ENCODE measurements around the gene ATP10A.
"Not testable (repeated sequence)": the region's sequence is repeated elsewhere in the genome, so short reads cannot be mapped to it uniquely, and the experiment has no call there.

The ATP10A gene

DNA sequence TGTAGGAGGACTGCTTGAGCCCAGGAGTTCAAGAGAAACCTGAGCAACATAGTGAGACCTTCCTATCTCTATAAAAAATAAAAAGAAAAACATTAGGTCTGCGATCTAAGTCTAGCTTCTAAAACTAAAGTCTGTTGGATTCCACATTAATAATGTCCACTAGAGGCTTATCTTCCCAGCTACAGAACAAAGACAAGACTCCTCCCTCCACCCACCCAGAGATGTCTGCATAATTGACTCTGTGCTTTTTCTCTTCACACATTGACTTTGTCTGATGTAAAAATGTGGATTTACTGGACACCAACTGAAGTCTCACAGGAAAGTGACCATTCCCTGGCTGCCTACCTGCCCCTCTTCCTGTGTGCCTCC is 91.8 kb downstream of the ATP10A start:
- DNase-seq, result no peak

DNA sequence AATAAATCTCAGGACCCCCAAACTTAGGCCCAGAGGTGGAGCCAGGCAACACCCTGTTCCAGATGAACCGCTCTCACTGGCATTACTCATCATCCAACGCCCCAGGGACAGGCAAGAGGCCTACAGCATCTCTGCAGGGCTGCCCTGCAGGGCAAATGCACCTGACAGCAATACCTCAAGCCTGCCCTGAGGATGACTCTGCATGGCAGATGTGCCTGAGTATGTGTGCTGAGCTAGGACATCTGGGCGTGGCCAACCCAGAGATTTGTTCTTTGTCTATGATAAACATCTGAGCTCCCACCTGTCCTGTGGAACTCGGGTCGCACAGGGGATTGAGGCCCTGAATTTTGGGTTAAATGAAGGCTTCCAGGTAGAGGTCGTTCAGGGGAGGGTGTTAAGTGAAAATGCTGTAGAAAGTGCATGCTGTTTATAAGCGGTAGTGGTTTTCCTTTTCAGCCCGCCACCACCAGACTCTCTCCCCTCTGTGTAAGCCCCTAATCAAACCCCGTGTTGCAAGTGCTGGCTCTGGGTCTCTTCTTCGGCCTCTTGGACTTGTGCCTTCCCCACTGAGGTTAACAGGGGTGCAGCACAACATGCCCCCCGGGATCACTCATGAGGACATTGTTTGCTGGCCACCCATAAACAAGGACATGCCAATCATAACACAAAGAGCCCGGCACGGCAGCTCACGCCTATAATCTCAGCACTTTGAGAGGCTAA is 92.3 kb downstream of the ATP10A start:
- no peak for DNase-seq

DNA sequence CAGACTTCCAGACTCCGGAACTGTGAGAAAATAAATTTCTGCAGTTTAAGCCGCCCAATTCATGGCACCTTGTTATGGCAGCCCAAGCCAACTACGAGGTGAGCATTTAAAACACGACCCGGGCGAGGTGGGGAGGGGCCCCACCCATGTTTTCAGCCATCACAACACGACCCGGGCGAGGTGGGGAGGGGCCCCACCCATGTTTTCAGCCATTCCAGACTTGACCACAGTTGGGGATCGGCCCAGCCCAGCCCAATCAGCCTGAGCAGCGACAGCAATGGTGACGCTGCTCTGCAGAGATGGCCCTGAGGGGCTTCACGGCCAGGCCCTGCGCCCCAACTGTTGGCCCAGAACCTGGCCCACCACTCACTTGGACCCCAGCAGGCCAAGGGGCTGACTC is 93.1 kb downstream of the ATP10A start:
- DNase-seq, result no peak

DNA sequence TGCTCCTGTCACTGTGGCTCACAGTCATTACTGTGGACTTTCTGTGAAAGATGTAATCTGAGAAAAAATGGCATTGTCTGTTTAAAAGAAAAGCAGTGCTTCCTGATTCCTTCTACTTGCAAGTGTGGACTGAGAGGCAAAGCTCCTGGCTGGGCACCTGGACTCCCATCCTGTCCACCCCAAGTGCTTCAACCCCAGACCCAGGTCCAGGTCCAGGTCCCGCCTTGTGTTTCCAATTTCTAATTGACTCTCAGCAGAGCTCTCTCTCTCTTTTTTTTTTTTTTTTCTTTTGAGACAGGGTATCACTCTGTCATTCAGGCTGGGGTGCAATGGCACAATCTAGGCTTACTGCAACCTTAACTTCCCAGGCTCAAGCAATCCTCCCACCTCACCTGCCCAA is 94.9 kb downstream of the ATP10A start:
- DNase-seq, result no peak

DNA sequence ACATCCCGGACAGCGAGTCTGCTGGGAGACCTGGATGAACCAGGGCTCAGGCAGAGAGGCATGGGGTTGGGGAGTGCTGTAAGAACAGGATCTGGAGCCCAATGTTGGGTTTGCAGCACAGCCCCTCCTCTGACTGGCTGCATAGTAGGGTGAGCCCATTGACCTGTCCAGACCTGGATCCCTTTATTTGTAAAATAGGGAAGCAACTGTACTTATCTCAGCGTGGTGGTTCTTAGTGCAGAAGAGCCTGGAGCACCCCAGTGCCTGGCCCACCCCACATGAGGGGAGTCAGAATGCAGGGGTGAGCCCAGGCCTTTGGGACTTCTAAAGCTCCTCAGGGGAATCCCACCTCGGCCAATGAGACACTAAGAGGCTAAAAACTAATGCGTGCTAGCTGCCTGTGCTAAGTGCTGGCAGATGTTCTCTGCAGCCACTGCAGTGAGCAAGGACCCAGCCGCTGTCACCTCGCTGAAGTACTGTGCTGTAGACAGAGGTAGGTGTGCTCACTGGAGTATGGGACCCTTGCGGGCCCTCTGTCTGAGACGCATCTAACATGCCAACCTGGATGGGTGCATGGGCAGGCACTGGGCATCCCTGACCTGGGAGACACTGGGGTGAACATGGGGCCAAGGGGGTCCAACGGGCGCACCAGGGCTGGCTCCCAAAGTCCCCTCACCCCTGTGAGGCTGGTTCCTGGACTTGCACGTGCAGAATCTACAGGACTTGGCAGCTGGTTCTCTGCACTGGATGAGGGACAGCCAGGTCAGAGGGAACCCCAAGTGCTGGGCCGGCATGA is 95.6 kb downstream of the ATP10A start:
- no peak for DNase-seq

DNA sequence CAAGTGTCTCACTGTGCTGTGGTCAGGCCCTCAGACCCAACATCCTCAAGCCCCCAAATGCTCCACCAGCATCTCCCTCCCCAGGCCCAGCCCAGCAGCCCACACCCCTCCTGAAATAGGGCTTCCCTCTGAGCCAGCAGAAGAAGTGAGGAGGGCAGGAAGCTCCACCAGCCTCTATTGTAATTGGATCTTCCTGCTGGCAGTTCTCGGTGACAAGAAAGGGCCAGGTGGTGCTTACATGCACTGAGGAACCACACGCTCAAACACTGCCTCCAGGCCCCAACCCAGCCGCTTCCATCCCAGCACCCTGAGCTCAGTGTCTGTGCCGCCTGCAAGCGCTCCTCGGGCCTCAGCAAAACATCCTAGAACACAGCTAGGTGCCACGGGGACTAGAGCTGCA is 96.7 kb downstream of the ATP10A start:
- no peak for DNase-seq

DNA sequence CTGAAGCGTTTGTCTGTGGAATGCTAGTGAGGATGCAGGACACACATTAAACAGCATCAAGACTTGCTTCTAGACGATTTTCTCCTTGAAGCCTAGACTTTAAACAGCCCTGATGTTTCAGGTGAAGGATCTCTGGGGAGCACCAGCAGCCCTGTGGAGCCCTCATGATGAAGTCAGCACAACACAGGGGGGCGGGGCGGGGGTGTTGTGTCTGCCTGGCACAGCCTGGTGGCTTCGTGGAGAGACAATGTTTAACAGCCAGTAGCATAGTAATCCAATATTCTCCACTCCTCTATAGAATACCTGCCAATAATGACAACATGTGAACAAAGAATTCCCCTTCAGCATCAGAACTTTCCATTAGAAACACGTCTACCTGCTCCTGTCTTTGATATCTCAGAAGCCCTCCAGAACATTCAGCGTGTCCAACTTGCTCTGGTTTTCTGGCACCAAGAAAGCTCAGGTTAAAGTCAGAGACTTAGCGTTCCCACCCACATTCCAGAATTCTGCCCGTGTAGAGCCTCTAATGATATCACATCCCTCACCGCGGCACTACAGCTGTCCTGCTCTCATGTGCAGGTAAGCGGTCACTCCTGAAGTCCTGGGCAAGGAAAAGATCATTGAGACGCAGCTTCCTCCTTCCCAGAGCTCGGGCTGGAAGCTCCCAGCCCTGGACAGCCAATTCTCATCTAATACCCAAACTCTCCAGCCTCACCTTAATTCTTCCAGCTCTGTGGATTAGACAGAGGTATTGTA is 98.0 kb downstream of the ATP10A start:
- DNase-seq, result no peak

DNA sequence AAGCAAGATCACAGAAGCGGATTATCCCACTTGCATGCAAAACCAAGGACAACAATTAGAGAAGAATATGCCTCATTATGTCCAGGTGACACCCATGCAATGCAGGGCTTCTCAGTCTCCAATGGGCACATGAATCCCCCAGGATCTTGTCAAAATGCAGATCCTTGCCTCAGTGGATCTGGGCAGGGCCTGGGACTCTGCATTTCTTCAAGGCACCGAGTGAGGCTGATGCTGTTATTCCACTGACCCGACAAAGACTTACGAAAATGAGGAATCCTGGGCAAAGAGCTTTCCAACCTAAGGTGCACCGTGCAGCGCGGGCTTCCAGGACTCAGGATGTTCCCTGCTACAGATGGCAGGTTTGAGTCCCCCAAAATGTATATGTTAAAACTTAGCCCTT is 99.2 kb downstream of the ATP10A start:
- no peak for DNase-seq

DNA sequence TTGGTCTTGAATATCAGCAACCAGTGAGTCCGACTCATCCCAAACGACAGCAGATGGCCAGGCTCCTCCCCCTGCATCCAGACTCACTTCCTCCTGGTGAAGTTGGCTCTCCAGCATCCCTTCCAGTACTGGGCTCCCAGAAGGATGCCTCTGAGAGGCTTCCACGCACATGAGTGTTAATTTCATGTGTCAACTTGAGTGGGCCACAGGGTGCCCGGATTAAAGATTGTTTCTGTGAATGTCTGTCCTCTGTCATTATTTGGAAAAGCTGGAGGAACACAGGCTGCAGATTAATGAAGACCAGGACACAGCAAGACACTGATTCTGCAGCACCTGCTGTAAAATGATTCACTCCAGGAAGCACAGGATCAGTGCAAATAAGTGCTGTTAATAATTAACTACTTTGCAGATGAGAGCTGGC is 99.8 kb downstream of the ATP10A start:
- no peak for DNase-seq

DNA sequence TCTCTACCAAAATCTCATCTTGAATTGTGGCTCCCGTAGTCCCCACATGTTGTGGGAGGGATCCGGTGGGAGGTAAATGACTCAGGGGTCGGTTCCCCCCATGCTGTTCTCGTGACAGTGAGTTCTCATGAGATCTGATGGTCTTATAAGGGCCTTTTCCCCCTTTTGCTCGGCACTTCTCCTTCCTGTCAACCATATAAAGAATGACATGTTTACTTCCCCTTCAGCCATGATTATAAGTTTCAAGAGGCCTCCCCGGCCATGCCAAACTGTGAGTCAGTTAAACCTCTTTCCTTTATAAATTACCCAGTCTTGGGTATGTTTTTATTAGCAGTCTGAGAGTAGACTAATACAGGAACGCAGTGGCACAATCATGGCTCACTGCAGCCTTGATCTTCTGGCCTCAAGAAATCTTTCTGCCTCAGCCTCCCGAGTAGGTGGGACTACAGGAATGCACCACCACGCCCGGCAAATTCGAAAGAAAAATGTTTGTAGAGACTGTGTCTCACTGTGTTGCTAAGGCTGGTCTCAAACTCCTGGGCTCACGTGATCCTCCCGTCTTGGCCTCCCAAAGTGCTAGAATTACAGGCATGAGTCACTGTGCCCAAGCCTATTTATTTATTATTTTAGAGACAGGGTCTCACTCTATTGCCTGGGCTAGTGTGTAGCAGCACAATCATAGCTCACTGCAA is 101.0 kb downstream of the ATP10A start:
- DNase-seq, result no peak

DNA sequence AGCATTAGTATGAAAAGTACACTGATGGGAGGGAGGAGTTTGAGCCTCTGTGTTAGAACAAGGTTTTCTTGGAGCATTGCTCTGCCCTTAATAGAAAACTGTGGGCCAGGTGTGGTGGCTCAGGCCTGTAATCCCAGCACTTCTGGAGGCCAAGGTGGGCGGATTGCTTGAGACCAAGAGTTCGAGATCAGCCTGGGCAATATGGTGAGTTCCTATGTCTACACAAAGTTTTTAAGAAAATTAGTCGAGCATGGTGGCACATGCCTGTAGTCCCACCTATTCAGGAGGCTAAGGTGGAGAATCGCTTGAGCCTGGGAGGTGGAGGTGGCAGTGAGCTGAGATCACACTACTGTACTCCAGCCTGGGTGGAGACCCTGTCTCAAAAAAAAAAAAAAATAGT is 103.7 kb downstream of the ATP10A start:
- DNase-seq, result no peak

DNA sequence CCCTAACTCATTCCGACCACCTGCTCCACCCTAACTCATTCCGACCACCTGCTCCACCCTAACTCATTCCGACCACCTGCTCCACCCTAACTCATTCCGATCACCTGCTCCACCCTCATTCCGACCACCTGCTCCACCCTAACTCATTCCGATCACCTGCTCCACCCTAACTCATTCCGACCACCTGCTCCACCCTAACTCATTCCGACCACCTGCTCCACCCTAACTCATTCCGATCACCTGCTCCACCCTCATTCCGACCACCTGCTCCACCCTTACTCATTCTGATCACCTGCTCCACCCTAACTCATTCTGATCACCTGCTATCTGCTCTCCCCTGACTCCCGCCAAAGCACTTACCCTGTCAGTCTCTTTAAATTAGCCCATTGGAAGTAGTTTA is 104.5 kb downstream of the ATP10A start:
- not testable (repeated sequence) for DNase-seq

DNA sequence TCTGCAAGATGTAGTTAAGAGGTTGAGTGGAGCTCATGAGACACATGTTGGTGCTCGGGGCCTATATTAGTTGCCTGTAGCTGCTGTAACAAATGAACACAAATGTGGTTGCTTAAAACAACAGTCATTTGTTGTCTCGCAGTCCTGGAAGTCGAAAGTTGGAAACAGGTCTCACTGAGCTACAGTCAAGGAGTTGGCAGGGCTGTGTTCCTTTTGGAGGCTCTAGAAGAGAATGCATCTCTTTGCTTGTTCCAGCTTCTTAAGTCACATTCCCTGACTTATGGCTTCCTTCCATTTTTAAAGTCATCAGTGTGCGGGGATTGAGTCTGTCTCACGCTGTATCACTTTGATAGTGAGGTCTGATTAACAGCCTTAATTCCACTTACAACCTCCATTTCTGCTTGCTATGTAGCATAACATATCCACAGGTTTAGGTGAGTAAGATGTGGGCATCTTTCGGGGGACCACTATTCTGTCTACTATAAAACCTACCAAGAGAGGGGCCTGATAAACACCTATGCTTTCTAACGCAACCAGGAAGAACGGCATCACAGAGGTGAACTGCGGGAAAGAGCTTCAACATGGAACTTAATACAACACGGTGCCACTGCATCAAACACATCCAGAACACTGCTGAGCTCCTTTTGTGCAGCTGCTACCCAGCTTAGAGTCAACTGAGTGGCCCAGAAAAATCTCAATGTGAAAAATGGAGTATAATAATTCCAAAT is 119.4 kb downstream of the ATP10A start:
- DNase-seq, result no peak

DNA sequence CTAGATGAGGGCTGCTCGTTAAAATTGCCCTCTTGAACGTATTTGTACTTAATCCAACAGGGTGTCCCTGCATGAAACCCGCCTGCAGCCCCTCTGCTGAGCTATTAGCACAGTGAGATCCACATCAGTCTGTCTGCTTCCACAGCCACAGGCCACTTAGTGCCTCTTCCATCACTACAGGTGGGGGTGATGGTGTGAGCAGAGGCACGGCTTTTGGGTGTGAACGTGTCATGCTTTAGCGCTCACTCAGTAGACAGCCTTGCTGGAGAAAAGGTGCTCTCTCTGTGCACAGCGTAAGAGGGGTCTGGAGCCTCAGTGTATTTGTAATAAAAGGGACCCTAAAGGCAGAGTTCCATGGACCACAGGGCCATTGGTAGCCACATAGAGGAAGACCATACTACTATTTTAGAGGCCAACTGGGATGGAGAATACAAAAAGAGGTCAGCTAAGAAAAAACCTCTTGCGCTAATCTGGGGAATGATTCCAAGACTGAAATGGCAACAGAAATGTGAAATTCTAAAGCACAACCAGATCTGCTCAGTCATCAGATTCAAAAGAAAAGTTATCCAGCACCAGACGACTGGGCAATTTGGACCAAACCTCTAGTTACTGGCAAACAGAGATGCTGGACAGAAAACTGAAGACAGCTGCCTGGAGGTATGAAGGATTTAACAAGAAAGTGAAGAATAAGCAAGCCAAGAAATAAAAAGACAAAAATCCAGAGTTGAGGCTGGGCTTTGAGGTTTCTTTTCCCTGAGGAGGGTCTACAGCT is 120.2 kb downstream of the ATP10A start:
- DNase-seq, result no peak

DNA sequence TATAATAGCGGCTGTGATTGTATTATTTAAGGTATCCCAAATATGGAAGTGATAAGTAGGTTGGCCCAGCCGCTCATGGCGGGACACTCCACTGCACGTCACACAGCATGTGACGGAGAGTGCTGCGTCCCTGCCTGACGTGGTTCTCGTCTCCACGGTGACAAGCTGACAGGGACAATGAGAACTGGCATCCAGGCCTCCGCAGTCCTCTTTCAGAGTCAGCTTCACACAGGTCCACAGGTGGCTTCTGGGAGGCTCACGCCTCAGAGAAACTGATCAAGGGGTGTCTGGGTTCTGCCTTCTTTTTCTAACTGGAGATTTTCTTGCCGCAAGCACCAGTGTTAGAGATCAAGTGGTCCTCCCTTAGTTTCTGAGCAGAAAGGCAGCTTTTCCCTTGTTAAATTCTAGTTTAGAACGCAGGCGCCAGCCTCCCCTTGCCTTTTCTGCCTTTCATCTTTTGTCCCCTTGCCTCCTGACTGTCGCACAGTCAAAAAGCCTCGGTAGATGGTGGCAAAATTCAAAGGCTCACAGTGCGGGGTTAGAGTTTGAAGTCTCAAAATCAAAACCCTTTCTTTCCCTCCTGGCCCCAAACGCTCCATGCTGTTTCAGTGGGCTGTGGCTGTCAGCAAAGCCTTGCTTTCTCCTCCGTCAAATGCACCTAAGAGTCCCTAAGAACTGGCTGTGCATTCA is 120.9 kb downstream of the ATP10A start:
- DNase-seq, result no peak

DNA sequence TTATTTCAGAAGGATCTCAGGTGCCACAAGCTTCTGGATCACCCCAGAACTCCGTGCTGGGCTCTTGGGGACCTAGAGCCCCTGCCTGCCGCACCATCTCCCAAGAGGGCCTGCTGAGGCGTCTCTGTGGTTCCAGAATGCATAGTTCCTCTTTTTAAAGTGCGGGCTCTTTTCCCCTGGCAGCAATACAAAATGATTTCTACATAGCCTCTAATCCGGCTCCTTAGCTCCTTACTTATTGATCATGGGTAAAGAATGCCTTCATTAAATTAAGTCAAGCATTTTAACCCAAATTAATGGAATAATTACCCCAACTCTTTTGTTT is 121.9 kb downstream of the ATP10A start:
- no peak for DNase-seq

DNA sequence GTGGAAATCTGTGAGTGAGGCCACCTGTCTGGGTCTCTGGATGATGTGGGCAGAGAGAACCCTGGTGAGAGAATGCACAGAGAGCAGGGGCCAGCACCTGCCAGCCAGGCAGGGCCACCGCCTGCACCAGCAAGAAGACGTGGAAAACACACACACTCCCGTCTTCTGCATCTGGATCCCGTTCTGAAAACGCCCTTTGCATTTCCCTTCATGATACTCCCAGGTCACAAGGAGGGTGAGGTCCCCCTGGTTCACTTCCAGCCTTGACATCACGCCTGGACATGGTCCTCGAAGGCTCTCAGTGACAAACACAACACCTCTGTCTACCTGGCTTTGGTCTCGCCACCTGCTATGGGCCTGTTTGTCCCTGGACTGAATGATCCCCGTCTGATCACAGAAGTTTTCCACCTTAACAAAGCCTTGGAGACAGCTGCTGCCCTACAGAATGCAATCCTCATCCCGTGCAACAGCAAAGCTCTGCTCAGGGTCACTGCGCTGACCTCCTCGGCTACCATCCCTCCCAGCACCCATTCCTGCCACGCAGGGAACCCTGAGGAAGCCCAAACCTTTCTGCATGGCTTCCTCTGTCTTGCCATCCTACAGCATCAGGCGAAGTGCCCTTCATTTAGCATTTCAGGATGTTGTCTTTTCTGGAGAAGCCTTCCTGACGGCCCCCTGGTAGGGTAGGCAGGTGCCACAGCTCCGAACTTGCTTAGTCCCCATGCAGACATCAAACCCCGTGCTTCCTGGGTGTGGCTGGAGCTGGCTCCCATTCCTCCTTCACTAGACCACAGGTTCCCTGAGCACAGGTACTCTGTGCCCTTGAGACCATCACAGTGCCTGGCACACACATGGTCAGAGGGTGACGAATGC is 122.5 kb downstream of the ATP10A start:
- no peak for DNase-seq

DNA sequence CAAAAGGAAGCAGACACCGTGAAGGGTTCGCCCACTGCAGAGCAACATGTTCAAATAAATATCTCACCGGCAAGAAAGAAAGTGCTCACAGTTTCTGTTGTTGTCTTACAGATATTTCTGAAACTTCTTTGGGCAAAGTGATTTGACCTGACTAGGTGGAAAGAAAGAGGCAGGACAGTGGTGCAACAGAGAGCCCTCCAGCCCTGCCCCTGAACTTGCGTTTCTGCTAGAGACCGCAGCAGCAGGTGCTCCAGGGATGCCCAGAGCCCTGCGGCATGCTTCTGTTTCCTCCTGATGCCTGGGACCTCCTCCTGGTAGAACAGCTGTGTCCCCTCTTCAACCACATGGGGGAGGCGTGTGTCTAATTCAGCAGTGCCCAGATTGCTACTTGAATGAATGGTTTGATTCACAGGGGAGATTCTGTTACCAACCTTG is 123.4 kb downstream of the ATP10A start:
- DNase-seq, result no peak

DNA sequence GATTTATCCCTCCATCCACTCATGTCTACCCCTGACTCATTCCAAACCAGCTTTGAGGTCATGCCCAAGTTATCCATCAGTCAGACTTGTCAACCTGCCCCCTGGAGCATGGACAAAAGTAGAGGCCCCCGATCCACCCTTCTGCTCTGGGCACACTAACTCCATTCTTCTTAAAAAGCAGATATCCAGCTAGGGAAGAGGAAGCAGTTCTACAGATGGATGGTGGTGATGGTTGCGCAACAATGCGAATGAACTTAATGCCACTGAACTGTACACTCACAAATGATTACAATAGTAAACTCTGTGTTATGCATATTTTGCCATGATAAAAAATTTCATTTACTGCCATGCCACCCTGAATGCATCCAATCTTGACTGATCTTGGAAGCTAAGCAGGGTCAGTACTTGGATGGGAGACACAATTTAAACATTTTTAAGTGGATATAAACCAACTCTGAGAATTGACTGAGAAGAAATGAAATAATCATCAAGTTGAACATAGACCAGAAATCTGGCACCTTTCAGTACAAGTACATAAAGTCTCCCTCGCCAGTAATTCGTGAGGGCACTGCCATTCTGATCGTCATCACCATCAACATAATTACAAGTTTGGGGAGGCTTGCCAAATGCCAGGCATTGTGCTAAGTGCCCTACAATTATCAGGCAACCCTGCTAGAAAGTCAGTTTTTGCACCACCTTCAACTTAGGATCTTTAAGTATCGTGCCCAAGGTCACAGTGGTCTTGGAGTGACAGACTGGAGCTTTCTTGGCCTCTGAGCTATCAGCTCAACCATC is 124.8 kb downstream of the ATP10A start:
- no peak for DNase-seq

All from NCI-H446 (cell line).